GM12878 (cell line): ENCODE data around the gene PLA2G15. TPM values are rescaled to one million over a fixed set of nuclear protein-coding genes. Genes with fewer than 3 reads are reported as not detected.
A peak's percentile ranks its signal among the peaks of the same experiment; 100 is the strongest.

Experiments used
- BCL11A ChIP-seq: IDR thresholded peaks from 2 replicates; pipeline ENCODE4 v1.6.1; 2011; ENCODE audit warnings: low read depth, low read length
- BHLHE40 ChIP-seq, 2 experiments: fragments of 450-650 bp in 1 of 2; IDR thresholded peaks; 2 replicates each; pipeline ENCODE4 v1.6.1; 2011 to 2017; ENCODE audit warnings: low read depth in 2 of 2, borderline replicate concordance in 1 of 2, improper control_type of control experiment in 1 of 2, low read length in 1 of 2, mild to moderate bottlenecking in 1 of 2
- ETV6 ChIP-seq, 2 experiments: fragments of 450-650 bp in 1 of 2; IDR thresholded peaks in 1 of 2; conservative IDR thresholded peaks in 1 of 2; 2 replicates each; pipeline ENCODE4 v1.6.1; 2014; ENCODE audit warnings: antibody characterized with exemption in 1 of 2, borderline replicate concordance in 1 of 2, low read depth in 1 of 2, mild to moderate bottlenecking in 1 of 2, moderate library complexity in 1 of 2
- JUND ChIP-seq: IDR thresholded peaks from 2 replicates; pipeline ENCODE4 v1.6.1; 2012; ENCODE audit warnings: low read depth, mild to moderate bottlenecking, low read length, improper control_type of control experiment, moderate library complexity
- LARP7 ChIP-seq: fragments of 450-650 bp; IDR thresholded peaks from 2 replicates; pipeline ENCODE4 v1.6.1; 2017; ENCODE audit warnings: mild to moderate bottlenecking
- MYC ChIP-seq: IDR thresholded peaks from 2 replicates; pipeline ENCODE4 v1.6.1; 2011; ENCODE audit warnings: mild to moderate bottlenecking, low read length, moderate library complexity, inconsistent platforms; ENCODE audit not compliant: insufficient read depth, insufficient replicate concordance, insufficient read length, severe bottlenecking
- RAD51 ChIP-seq: fragments of 450-650 bp; IDR thresholded peaks from 2 replicates; pipeline ENCODE4 v1.6.1; 2016; ENCODE audit warnings: moderate library complexity, mild to moderate bottlenecking, inconsistent platforms
- SIN3A ChIP-seq: IDR thresholded peaks from 2 replicates; pipeline ENCODE4 v1.6.1; 2012; ENCODE audit warnings: low read depth, low read length, improper control_type of control experiment
- TCF7 ChIP-seq: IDR thresholded peaks from 2 replicates; pipeline ENCODE4 v1.6.1; 2014; ENCODE audit warnings: antibody characterized with exemption, borderline replicate concordance
- polyA plus RNA-seq, 11 experiments: library from polyadenylated mRNA; depleted of rRNA in 4 of 11; unstranded in 6 of 11; stranded (reverse) in 5 of 11; fragments of >200 nt; fragmentation: Nextera tagmentation in 4 of 11; fragmentation: Illumina TruSeq in 1 of 11; extraction: Ambion mirVana in 4 of 11; extraction: Trizol in 1 of 11; gene quantifications; 1 replicate in 1 of 11; 2 replicates in 10 of 11; pipeline versions ENCODE4 v1.2.1 to v1.2.3, GENCODE V29; 2011 to 2016; ENCODE audit warnings: inconsistent platforms in 2 of 11, missing spikeins in 2 of 11, low read depth in 1 of 11
- total RNA-seq, 4 experiments: library from RNA; depleted of rRNA in 3 of 4; stranded (reverse); fragments of >200 nt in 3 of 4; fragmentation: Illumina TruSeq in 1 of 4; extraction: Trizol in 1 of 4; gene quantifications; 2 replicates each; pipeline versions ENCODE4 v1.2.1 to v1.2.3, GENCODE V29; 2013 to 2021
- TF ChIP-seq, protein P1 (sequence below): fragments of 450-650 bp; IDR thresholded peaks from 2 replicates; pipeline ENCODE4 v1.6.1; 2017; ENCODE audit warnings: mild to moderate bottlenecking, moderate library complexity
- TF ChIP-seq, protein P2 (sequence below): IDR thresholded peaks from 2 replicates; pipeline ENCODE4 v1.6.1; 2012; ENCODE audit warnings: mild to moderate bottlenecking, low read depth, low read length
- TF ChIP-seq, protein P3 (sequence below): fragments of 450-650 bp; IDR thresholded peaks from 2 replicates; pipeline ENCODE4 v1.6.1; 2017; ENCODE audit warnings: antibody characterized with exemption, mild to moderate bottlenecking, moderate library complexity
- TF ChIP-seq, protein P4 (sequence below): IDR thresholded peaks from 2 replicates; pipeline ENCODE4 v1.6.1; 2011; ENCODE audit warnings: borderline replicate concordance, low read depth, mild to moderate bottlenecking, moderate library complexity, mixed read lengths, low read length; ENCODE audit not compliant: insufficient read depth; ENCODE audit errors: extremely low read length

The PLA2G15 gene
- total and polyA plus RNA-seq, 10 of the 15 experiments (the other 5 are each of a cell fraction or from before 2014, with no cell fraction given), result 0.31 to 9.4 (median 6.8) TPM

DNA sequence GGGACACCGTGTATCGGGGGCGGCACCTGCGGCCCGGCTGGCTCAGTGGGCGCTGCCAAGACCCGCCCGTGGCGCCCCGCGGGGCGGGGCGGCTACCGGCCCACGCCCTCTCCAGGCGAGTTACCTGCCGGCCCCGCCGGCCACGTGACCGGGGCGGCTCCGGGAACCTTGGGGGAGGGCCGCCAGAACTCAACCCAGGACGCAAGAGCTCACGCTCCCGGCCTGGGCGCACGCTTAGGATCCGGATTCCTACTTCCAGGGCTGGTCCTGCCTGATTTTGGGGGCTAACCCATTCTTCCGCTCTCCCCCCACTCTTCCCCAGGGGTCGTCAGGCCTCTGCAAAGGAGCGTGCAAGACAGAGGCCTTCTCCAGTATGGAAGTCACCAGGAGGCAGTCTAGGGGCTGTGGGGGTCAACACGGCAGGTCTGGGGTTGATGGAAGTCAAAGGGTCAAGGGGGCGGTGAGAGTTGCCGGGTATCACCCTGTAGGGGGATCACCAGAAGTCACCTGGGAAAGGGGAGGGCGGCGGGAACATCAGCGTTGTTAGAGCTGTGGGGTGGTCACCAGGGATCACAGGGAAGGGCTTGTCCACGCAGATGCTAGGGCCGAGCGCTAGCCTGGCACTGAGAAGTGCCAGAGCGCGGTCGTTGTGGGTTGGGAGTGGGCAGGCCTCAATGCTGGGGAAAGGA lies 8.9 kb upstream of the PLA2G15 start (continued):
- TF ChIP-seq, protein P1, sequence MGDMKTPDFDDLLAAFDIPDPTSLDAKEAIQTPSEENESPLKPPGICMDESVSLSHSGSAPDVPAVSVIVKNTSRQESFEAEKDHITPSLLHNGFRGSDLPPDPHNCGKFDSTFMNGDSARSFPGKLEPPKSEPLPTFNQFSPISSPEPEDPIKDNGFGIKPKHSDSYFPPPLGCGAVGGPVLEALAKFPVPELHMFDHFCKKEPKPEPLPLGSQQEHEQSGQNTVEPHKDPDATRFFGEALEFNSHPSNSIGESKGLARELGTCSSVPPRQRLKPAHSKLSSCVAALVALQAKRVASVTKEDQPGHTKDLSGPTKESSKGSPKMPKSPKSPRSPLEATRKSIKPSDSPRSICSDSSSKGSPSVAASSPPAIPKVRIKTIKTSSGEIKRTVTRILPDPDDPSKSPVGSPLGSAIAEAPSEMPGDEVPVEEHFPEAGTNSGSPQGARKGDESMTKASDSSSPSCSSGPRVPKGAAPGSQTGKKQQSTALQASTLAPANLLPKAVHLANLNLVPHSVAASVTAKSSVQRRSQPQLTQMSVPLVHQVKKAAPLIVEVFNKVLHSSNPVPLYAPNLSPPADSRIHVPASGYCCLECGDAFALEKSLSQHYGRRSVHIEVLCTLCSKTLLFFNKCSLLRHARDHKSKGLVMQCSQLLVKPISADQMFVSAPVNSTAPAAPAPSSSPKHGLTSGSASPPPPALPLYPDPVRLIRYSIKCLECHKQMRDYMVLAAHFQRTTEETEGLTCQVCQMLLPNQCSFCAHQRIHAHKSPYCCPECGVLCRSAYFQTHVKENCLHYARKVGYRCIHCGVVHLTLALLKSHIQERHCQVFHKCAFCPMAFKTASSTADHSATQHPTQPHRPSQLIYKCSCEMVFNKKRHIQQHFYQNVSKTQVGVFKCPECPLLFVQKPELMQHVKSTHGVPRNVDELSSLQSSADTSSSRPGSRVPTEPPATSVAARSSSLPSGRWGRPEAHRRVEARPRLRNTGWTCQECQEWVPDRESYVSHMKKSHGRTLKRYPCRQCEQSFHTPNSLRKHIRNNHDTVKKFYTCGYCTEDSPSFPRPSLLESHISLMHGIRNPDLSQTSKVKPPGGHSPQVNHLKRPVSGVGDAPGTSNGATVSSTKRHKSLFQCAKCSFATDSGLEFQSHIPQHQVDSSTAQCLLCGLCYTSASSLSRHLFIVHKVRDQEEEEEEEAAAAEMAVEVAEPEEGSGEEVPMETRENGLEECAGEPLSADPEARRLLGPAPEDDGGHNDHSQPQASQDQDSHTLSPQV, result no peak
- TF ChIP-seq BCL11A (no peak), MYC (no peak), TCF7 (no peak), RAD51 (peak; percentile 17; the same call in 1 of the 2 replicates), SIN3A (no peak), LARP7 (0 out of 2 replicates have a peak, but pooled peaks have one; percentile 17), BHLHE40 (IDR thresholded peaks at IDR 0.05; ENCODE audit: borderline replicate concordance in 1 of 2, low read depth in 2 of 2, low read length in 1 of 2) (peak; percentile 30 to 52; a peak in 1 of 4 replicates), ETV6 (conservative IDR thresholded peaks at IDR 0.05 in 1 of 2, IDR thresholded peaks at IDR 0.05 in 1 of 2; ENCODE audit: borderline replicate concordance in 1 of 2, low read depth in 1 of 2) (no peak), JUND (no peak)
- TF ChIP-seq, protein P2, sequence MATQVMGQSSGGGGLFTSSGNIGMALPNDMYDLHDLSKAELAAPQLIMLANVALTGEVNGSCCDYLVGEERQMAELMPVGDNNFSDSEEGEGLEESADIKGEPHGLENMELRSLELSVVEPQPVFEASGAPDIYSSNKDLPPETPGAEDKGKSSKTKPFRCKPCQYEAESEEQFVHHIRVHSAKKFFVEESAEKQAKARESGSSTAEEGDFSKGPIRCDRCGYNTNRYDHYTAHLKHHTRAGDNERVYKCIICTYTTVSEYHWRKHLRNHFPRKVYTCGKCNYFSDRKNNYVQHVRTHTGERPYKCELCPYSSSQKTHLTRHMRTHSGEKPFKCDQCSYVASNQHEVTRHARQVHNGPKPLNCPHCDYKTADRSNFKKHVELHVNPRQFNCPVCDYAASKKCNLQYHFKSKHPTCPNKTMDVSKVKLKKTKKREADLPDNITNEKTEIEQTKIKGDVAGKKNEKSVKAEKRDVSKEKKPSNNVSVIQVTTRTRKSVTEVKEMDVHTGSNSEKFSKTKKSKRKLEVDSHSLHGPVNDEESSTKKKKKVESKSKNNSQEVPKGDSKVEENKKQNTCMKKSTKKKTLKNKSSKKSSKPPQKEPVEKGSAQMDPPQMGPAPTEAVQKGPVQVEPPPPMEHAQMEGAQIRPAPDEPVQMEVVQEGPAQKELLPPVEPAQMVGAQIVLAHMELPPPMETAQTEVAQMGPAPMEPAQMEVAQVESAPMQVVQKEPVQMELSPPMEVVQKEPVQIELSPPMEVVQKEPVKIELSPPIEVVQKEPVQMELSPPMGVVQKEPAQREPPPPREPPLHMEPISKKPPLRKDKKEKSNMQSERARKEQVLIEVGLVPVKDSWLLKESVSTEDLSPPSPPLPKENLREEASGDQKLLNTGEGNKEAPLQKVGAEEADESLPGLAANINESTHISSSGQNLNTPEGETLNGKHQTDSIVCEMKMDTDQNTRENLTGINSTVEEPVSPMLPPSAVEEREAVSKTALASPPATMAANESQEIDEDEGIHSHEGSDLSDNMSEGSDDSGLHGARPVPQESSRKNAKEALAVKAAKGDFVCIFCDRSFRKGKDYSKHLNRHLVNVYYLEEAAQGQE, result no peak
- TF ChIP-seq, protein P3, sequence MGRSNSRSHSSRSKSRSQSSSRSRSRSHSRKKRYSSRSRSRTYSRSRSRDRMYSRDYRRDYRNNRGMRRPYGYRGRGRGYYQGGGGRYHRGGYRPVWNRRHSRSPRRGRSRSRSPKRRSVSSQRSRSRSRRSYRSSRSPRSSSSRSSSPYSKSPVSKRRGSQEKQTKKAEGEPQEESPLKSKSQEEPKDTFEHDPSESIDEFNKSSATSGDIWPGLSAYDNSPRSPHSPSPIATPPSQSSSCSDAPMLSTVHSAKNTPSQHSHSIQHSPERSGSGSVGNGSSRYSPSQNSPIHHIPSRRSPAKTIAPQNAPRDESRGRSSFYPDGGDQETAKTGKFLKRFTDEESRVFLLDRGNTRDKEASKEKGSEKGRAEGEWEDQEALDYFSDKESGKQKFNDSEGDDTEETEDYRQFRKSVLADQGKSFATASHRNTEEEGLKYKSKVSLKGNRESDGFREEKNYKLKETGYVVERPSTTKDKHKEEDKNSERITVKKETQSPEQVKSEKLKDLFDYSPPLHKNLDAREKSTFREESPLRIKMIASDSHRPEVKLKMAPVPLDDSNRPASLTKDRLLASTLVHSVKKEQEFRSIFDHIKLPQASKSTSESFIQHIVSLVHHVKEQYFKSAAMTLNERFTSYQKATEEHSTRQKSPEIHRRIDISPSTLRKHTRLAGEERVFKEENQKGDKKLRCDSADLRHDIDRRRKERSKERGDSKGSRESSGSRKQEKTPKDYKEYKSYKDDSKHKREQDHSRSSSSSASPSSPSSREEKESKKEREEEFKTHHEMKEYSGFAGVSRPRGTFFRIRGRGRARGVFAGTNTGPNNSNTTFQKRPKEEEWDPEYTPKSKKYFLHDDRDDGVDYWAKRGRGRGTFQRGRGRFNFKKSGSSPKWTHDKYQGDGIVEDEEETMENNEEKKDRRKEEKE, result no peak
- TF ChIP-seq, protein P4, sequence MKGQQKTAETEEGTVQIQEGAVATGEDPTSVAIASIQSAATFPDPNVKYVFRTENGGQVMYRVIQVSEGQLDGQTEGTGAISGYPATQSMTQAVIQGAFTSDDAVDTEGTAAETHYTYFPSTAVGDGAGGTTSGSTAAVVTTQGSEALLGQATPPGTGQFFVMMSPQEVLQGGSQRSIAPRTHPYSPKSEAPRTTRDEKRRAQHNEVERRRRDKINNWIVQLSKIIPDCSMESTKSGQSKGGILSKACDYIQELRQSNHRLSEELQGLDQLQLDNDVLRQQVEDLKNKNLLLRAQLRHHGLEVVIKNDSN, result peak; percentile 87
- TF ChIP-seq, all 136 proteins: peak for 5
